ENCODE results near the gene ANKRD52.
"Not testable (repeated sequence)": the region's sequence is repeated elsewhere in the genome, so short reads cannot be mapped to it uniquely, and the experiment has no call there.

ANKRD52 gene

GRCh38 chr12:56271031-56271430 is 12.8 kb upstream of the ANKRD52 start:
- DNase-seq: no peak

- DNase-seq: no peak
Observed at GRCh38 chr12:56267443-56268071, 9.4 kb upstream of the ANKRD52 start.

GRCh38 chr12:56266693-56267442 is 8.7 kb upstream of the ANKRD52 start, which contains the start of gene COQ10A:
Gene COQ10A (plus strand): TSS chr12:56266942. CDS start chr12:56267119, 177 bp downstream.
- peak; percentile 88 for DNase-seq

- DNase-seq: not testable (repeated sequence)
Observed at GRCh38 chr12:56266068-56266692, 8.0 kb upstream of the ANKRD52 start.

- DNase-seq: not testable (repeated sequence)
Observed at GRCh38 chr12:56262955-56263354, 4.8 kb upstream of the ANKRD52 start.

GRCh38 chr12:56261503-56262232 is 3.5 kb upstream of the ANKRD52 start:
- DNase-seq: no peak

- no peak for DNase-seq
Observed at GRCh38 chr12:56260921-56261320, 2.7 kb upstream of the ANKRD52 start.

GRCh38 chr12:56260380-56260779 is 2.2 kb upstream of the ANKRD52 start:
- DNase-seq: no peak

GRCh38 chr12:56258820-56259183 is 618 bp upstream of the ANKRD52 start:
- DNase-seq: no peak

GRCh38 chr12:56257491-56258067 is 605 bp downstream of the ANKRD52 start:
- DNase-seq: no peak

GRCh38 chr12:56257071-56257470 is 1.1 kb downstream of the ANKRD52 start:
- no peak for DNase-seq

GRCh38 chr12:56256326-56256960 is 1.7 kb downstream of the ANKRD52 start:
- no peak for DNase-seq

- DNase-seq: no peak
Observed at GRCh38 chr12:56255671-56256070, 2.5 kb downstream of the ANKRD52 start.

GRCh38 chr12:56253091-56253490 is 5.1 kb downstream of the ANKRD52 start:
- DNase-seq: no peak

GRCh38 chr12:56252649-56253048 is 5.5 kb downstream of the ANKRD52 start:
- no peak for DNase-seq

GRCh38 chr12:56248711-56249110 is 9.5 kb downstream of the ANKRD52 start:
- no peak for DNase-seq

- no peak for DNase-seq
Observed at GRCh38 chr12:56247923-56248322, 10.3 kb downstream of the ANKRD52 start.

GRCh38 chr12:56244494-56244893 is 13.7 kb downstream of the ANKRD52 start:
- DNase-seq: no peak

GRCh38 chr12:56243731-56244181 is 14.4 kb downstream of the ANKRD52 start:
- DNase-seq: no peak

- DNase-seq: no peak
Observed at GRCh38 chr12:56242986-56243385, 15.2 kb downstream of the ANKRD52 start.

GRCh38 chr12:56241424-56242303 is 16.5 kb downstream of the ANKRD52 start:
- no peak for DNase-seq

All from activated naive CD4-positive, alpha-beta T cell treated with Interleukin-2 at 50 U/mL for 16 hours (primary cell).